Parathyroid adenoma (tissue), 2 donors: ENCODE results near the gene FAM131A.

Source experiments
- H2AFZ ChIP-seq: fragments of 300-600 bp; sonication (generic); one replicate; pipeline ENCODE4 v1.7.0; 2017; ENCODE audit warnings: antibody characterized with exemption, mild to moderate bottlenecking
- H3K27ac ChIP-seq: fragments of 300-600 bp; sonication (generic); one replicate; pipeline ENCODE4 v1.7.0; 2017
- H3K27me3 ChIP-seq: fragments of 300-600 bp; sonication (generic); one replicate; pipeline ENCODE4 v1.7.0; 2017; ENCODE audit warnings: low read length; ENCODE audit not compliant: control insufficient read depth, insufficient read depth
- H3K36me3 ChIP-seq: fragments of 300-600 bp; sonication (generic); one replicate; pipeline ENCODE4 v1.7.0; 2017; ENCODE audit warnings: low read length; ENCODE audit not compliant: control insufficient read depth, insufficient read depth
- H3K4me1 ChIP-seq: fragments of 300-600 bp; sonication (generic); one replicate; pipeline ENCODE4 v1.7.0; 2017; ENCODE audit warnings: control low read depth
- H3K4me2 ChIP-seq: fragments of 300-600 bp; sonication (generic); one replicate; pipeline ENCODE4 v1.7.0; 2017; ENCODE audit warnings: low read length
- H3K4me3 ChIP-seq: fragments of 300-600 bp; sonication (generic); one replicate; pipeline ENCODE4 v1.7.0; 2017; ENCODE audit warnings: low read depth, low read length
- H3K79me2 ChIP-seq: fragments of 300-600 bp; sonication (generic); one replicate; pipeline ENCODE4 v1.7.0; 2017; ENCODE audit warnings: control low read depth
- H3K9ac ChIP-seq: fragments of 300-600 bp; sonication (generic); one replicate; pipeline ENCODE4 v1.7.0; 2017; ENCODE audit warnings: mild to moderate bottlenecking
- H3K9me3 ChIP-seq: fragments of 300-600 bp; sonication (generic); one replicate; pipeline ENCODE4 v1.7.0; 2017; ENCODE audit warnings: low read length; ENCODE audit not compliant: control insufficient read depth
- CTCF ChIP-seq: fragments of 300-600 bp; sonication (generic); IDR thresholded peaks from one replicate; pipeline ENCODE4 v1.7.0; 2017; ENCODE audit warnings: antibody characterized with exemption, mild to moderate bottlenecking
- donor health status: primary hyperparathyroidism.

FAM131A gene

GRCh38 chr3:184382326-184383032, 45.1 kb downstream of the FAM131A start:
- Histone ChIP-seq H3K27me3 (no peaks in the 10 kb centered on the region), H3K4me2 (no peak overlapping the region), H3K79me2 (no peaks in the 10 kb centered on the region), H3K4me1 (no peaks in the 10 kb centered on the region), H3K4me3 (no peak overlapping the region), H2AFZ (no peak overlapping the region), H3K9ac (no peak overlapping the region), H3K27ac (no peak overlapping the region), H3K9me3 (no peaks in the 10 kb centered on the region), H3K36me3 (no peaks in the 10 kb centered on the region)
- no peak for TF ChIP-seq CTCF

- no peak overlapping the region for H3K27ac ChIP-seq
- H2AFZ ChIP-seq = no peak overlapping the region
- H3K4me2 ChIP-seq = no peak overlapping the region
- no peaks in the 10 kb centered on the region for H3K27me3 ChIP-seq
- no peaks in the 10 kb centered on the region for H3K36me3 ChIP-seq
- no peaks in the 10 kb centered on the region for H3K9me3 ChIP-seq
- no peak for TF ChIP-seq CTCF
- H3K4me3 ChIP-seq = no peak overlapping the region
- H3K4me1 ChIP-seq = no peaks in the 10 kb centered on the region
- no peaks in the 10 kb centered on the region for H3K79me2 ChIP-seq
- no peak overlapping the region for H3K9ac ChIP-seq
Measured at GRCh38 chr3:184383033-184383740, 45.8 kb downstream of the FAM131A start.

- no peaks in the 10 kb centered on the region for H3K9me3 ChIP-seq
- H3K4me2 ChIP-seq = no peak overlapping the region
- no peak overlapping the region for H3K4me3 ChIP-seq
- no peaks in the 10 kb centered on the region for H3K27me3 ChIP-seq
- no peak overlapping the region for H3K27ac ChIP-seq
- H2AFZ ChIP-seq = no peak overlapping the region
- H3K9ac ChIP-seq = no peak overlapping the region
- H3K36me3 ChIP-seq = no peaks in the 10 kb centered on the region
- no peak for TF ChIP-seq CTCF
- no peaks in the 10 kb centered on the region for H3K79me2 ChIP-seq
- no peaks in the 10 kb centered on the region for H3K4me1 ChIP-seq
Measured at GRCh38 chr3:184384342-184384741, 46.9 kb downstream of the FAM131A start.

GRCh38 chr3:184384856-184385422, 47.5 kb downstream of the FAM131A start:
- Histone ChIP-seq H3K9me3 (no peaks in the 10 kb centered on the region), H2AFZ (no peak overlapping the region), H3K4me1 (no peaks in the 10 kb centered on the region), H3K27me3 (no peaks in the 10 kb centered on the region), H3K9ac (no peak overlapping the region), H3K79me2 (no peaks in the 10 kb centered on the region), H3K4me2 (no peak overlapping the region), H3K36me3 (no peaks in the 10 kb centered on the region), H3K27ac (no peak overlapping the region), H3K4me3 (no peak overlapping the region)
- no peak for TF ChIP-seq CTCF
